K562 (cell line): ENCODE results near the gene NCOA6. TPM values are rescaled to one million over a fixed set of nuclear protein-coding genes. Genes with fewer than 3 reads are reported as not detected.

ENCODE experiments used
- ARID1B ChIP-seq: fragments of 450-650 bp; IDR thresholded peaks from 2 replicates; pipeline ENCODE4 v1.6.1; 2016; ENCODE audit warnings: antibody characterized with exemption, mild to moderate bottlenecking, inconsistent platforms
- C11orf30 ChIP-seq: fragments of 450-650 bp; IDR thresholded peaks from 2 replicates; pipeline ENCODE4 v1.6.1; 2016; ENCODE audit warnings: low read depth, mild to moderate bottlenecking
- CREBBP ChIP-seq: IDR thresholded peaks from one replicate; pipeline ENCODE4 v1.6.1; 2012; ENCODE audit warnings: low read depth, mild to moderate bottlenecking, control low read depth, inconsistent platforms, low read length
- DMBX1 ChIP-seq: fragments of 250-450 bp; sonication (Bioruptor Pico); IDR thresholded peaks from 2 replicates; pipeline ENCODE4 v1.8.0; 2022; ENCODE audit warnings: inconsistent platforms, mild to moderate bottlenecking, moderate library complexity, borderline replicate concordance
- EZH2 ChIP-seq: IDR thresholded peaks from 2 replicates; pipeline ENCODE4 v1.6.1; 2012; ENCODE audit warnings: low read depth, mild to moderate bottlenecking, inconsistent platforms, low read length, borderline replicate concordance
- FOXA1 ChIP-seq: fragments of 450-650 bp; IDR thresholded peaks from 2 replicates; pipeline ENCODE4 v1.6.1; 2016; ENCODE audit warnings: mild to moderate bottlenecking, borderline replicate concordance
- FOXA3 ChIP-seq, 2 experiments: fragments of 450-650 bp in 1 of 2; sonication (generic) in 1 of 2; formaldehyde crosslinking; IDR thresholded peaks in 1 of 2; conservative IDR thresholded peaks in 1 of 2; 2 replicates each; pipeline versions ENCODE4 v1.4.0 to v1.8.0; 2020 to 2022; ENCODE audit warnings: mild to moderate bottlenecking in 2 of 2, missing genetic modification reagents in 1 of 2
- HDAC1 ChIP-seq, 2 experiments: fragments of 450-650 bp; IDR thresholded peaks; 2 replicates each; pipeline ENCODE4 v1.6.1; 2016 to 2017; ENCODE audit warnings: inconsistent platforms in 1 of 2, mild to moderate bottlenecking in 1 of 2, moderate library complexity in 1 of 2
- NFE2 ChIP-seq: IDR thresholded peaks from 2 replicates; pipeline ENCODE4 v1.6.1; 2014; ENCODE audit warnings: antibody characterized with exemption, low read depth
- NFYB ChIP-seq: IDR thresholded peaks from 2 replicates; pipeline ENCODE4 v1.6.1; 2011; ENCODE audit warnings: mild to moderate bottlenecking, moderate library complexity; ENCODE audit not compliant: insufficient read length; ENCODE audit errors: extremely low read depth
- NUFIP1 ChIP-seq: fragments of 450-650 bp; IDR thresholded peaks from 2 replicates; pipeline ENCODE4 v1.6.1; 2018; ENCODE audit not compliant: partially characterized antibody
- PML ChIP-seq: IDR thresholded peaks from 2 replicates; pipeline ENCODE4 v1.6.1; 2012; ENCODE audit warnings: low read length, inconsistent platforms
- RAD21 ChIP-seq, 2 experiments: fragments of 250-450 bp in 1 of 2; fragments of 450-650 bp in 1 of 2; sonication (Bioruptor Pico) in 1 of 2; formaldehyde crosslinking in 1 of 2; IDR thresholded peaks in 1 of 2; conservative IDR thresholded peaks in 1 of 2; 2 replicates each; pipeline versions ENCODE4 v1.4.0 to v1.8.0; 2020 to 2022; ENCODE audit warnings: mild to moderate bottlenecking in 2 of 2, moderate library complexity in 1 of 2
- SOX6 ChIP-seq: fragments of 450-650 bp; IDR thresholded peaks from 2 replicates; pipeline ENCODE4 v1.6.1; 2014; ENCODE audit warnings: mild to moderate bottlenecking
- XRCC5 ChIP-seq: fragments of 200-400 bp; formaldehyde crosslinking; IDR thresholded peaks from 2 replicates; pipeline ENCODE4 v1.6.1; 2017; ENCODE audit warnings: low read depth, mild to moderate bottlenecking, low read length
- ZEB2 ChIP-seq: fragments of 450-650 bp; IDR thresholded peaks from 2 replicates; pipeline ENCODE4 v1.6.1; 2016
- ZFPM2 ChIP-seq: fragments of 250-450 bp; sonication (Bioruptor Pico); IDR thresholded peaks from 2 replicates; pipeline ENCODE4 v1.5.1; 2022; ENCODE audit warnings: mild to moderate bottlenecking
- ZNF24 ChIP-seq: fragments of 450-650 bp; IDR thresholded peaks from 2 replicates; pipeline ENCODE4 v1.6.1; 2016
- ZNF717 ChIP-seq: fragments of 250-450 bp; sonication (Bioruptor Pico); IDR thresholded peaks from 2 replicates; pipeline ENCODE4 v1.5.0; 2021
- polyA plus RNA-seq, 8 experiments: library from polyadenylated mRNA; depleted of rRNA in 4 of 8; stranded (reverse) in 5 of 8; unstranded in 3 of 8; fragments of >200 nt; fragmentation: Nextera tagmentation in 2 of 8; fragmentation: Illumina TruSeq in 1 of 8; extraction: Ambion mirVana in 2 of 8; extraction: Trizol in 1 of 8; gene quantifications; 2 replicates each; pipeline versions ENCODE4 v1.2.1 to v1.2.3, GENCODE V29; 2011 to 2014; ENCODE audit warnings: inconsistent platforms in 1 of 8, missing spikeins in 1 of 8
- total RNA-seq, 7 experiments: library from RNA; depleted of rRNA in 6 of 7; stranded (reverse); fragments of >200 nt in 6 of 7; fragmentation: Illumina TruSeq in 2 of 7; extraction: Trizol in 2 of 7; gene quantifications; 2 replicates each; pipeline versions ENCODE4 v1.2.1 to v1.2.3, GENCODE V29; 2011 to 2021; ENCODE audit warnings: low replicate concordance in 1 of 7
- TF ChIP-seq, protein P1 (sequence below): fragments of 450-650 bp; IDR thresholded peaks from 2 replicates; pipeline ENCODE4 v1.6.1; 2016; ENCODE audit warnings: antibody characterized with exemption
- TF ChIP-seq, protein P2 (sequence below): fragments of 450-650 bp; IDR thresholded peaks from 2 replicates; pipeline ENCODE4 v1.6.1; 2017; ENCODE audit warnings: antibody characterized with exemption, mild to moderate bottlenecking
- TF ChIP-seq, protein P3 (sequence below): fragments of 450-650 bp; IDR thresholded peaks from one replicate; pipeline ENCODE4 v1.6.1; 2018; ENCODE audit warnings: mild to moderate bottlenecking, moderate library complexity; ENCODE audit not compliant: partially characterized antibody

Gene NCOA6
- total and polyA plus RNA-seq, 9 of the 15 experiments (the other 6 are each of a cell fraction or from before 2014, with no cell fraction given), result 6.1 to 25.0 (median 9.5) TPM

DNA sequence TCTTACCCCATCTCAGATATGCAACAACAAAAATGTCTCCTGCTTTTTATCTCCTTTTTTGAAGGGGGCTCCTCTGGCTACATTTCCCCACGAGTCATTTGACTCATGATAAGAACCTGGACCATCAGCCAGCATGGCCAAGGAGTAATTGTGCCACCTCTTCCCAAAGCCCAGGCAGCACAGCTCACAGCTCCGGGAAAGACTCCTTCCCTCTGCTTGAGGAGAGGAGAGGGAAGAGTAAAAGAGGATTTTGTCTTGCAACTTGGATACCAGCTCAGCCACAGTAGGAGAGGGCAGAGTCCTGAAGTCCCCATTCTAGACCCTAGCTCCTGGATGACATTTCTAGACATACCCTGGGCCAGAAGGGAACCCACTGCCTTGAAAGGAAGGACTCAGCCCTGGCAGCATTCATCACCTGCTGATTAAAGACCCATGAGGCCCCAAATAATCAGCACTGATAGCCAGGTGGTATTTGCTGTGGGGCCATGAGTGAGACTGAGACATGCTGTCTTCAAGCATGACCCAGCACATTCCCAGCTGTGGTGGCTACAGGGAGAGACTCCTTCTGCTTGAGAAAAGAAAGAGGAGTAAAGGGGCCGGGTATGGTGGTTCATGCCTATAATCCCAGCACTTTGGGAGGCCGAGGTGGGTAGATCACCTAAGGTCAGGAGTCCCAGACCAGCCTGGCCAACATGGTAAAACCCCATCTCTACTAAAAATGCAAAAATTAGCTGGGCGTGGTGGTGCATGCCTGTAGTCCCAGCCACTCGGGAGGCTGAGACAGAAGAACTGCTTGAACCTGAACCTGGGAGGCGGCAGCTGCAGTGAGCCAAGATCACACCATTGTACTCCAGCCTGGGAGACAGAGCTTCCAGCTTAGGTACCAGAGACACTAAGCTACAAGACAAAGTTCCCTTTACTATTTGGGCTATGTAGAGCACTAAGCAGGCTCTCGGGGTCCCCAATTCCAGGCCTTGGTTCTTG is 28.1 kb downstream of the NCOA6 start (continued):
- peak; percentile 32; the same call in 1 of the 2 replicates for TF ChIP-seq ZEB2
- TF ChIP-seq RAD21 (CRISPR knock-in tag; conservative IDR thresholded peaks at IDR 0.05 in 1 of 2, IDR thresholded peaks at IDR 0.05 in 1 of 2), result no peak
- no peak for TF ChIP-seq CREBBP
- TF ChIP-seq, protein P1, sequence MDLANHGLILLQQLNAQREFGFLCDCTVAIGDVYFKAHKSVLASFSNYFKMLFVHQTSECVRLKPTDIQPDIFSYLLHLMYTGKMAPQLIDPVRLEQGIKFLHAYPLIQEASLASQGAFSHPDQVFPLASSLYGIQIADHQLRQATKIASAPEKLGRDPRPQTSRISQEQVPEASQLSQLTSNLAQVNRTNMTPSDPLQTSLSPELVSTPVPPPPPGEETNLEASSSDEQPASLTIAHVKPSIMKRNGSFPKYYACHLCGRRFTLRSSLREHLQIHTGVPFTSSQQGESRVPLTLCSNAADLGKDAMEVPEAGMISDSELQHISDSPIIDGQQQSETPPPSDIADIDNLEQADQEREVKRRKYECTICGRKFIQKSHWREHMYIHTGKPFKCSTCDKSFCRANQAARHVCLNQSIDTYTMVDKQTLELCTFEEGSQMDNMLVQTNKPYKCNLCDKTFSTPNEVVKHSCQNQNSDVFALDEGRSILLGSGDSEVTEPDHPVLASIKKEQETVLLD, result no peak
- no peak; a peak in 1 of 4 replicates for TF ChIP-seq HDAC1 (IDR thresholded peaks at IDR 0.05)
- TF ChIP-seq, protein P2, sequence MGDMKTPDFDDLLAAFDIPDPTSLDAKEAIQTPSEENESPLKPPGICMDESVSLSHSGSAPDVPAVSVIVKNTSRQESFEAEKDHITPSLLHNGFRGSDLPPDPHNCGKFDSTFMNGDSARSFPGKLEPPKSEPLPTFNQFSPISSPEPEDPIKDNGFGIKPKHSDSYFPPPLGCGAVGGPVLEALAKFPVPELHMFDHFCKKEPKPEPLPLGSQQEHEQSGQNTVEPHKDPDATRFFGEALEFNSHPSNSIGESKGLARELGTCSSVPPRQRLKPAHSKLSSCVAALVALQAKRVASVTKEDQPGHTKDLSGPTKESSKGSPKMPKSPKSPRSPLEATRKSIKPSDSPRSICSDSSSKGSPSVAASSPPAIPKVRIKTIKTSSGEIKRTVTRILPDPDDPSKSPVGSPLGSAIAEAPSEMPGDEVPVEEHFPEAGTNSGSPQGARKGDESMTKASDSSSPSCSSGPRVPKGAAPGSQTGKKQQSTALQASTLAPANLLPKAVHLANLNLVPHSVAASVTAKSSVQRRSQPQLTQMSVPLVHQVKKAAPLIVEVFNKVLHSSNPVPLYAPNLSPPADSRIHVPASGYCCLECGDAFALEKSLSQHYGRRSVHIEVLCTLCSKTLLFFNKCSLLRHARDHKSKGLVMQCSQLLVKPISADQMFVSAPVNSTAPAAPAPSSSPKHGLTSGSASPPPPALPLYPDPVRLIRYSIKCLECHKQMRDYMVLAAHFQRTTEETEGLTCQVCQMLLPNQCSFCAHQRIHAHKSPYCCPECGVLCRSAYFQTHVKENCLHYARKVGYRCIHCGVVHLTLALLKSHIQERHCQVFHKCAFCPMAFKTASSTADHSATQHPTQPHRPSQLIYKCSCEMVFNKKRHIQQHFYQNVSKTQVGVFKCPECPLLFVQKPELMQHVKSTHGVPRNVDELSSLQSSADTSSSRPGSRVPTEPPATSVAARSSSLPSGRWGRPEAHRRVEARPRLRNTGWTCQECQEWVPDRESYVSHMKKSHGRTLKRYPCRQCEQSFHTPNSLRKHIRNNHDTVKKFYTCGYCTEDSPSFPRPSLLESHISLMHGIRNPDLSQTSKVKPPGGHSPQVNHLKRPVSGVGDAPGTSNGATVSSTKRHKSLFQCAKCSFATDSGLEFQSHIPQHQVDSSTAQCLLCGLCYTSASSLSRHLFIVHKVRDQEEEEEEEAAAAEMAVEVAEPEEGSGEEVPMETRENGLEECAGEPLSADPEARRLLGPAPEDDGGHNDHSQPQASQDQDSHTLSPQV, result 0 out of 2 replicates have a peak, but pooled peaks have one; percentile 49
- no peak for TF ChIP-seq EZH2
- no peak for TF ChIP-seq ZNF24
- TF ChIP-seq XRCC5, result no peak
- no peak for TF ChIP-seq DMBX1
- no peak for TF ChIP-seq NUFIP1
- TF ChIP-seq ZFPM2 (CRISPR knock-in tag), result no peak
- TF ChIP-seq, protein P3, sequence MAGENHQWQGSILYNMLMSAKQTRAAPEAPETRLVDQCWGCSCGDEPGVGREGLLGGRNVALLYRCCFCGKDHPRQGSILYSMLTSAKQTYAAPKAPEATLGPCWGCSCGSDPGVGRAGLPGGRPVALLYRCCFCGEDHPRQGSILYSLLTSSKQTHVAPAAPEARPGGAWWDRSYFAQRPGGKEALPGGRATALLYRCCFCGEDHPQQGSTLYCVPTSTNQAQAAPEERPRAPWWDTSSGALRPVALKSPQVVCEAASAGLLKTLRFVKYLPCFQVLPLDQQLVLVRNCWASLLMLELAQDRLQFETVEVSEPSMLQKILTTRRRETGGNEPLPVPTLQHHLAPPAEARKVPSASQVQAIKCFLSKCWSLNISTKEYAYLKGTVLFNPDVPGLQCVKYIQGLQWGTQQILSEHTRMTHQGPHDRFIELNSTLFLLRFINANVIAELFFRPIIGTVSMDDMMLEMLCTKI, result no peak
- TF ChIP-seq PML, result no peak
- no peak for TF ChIP-seq FOXA3 (CRISPR knock-in tag; conservative IDR thresholded peaks at IDR 0.05 in 1 of 2, IDR thresholded peaks at IDR 0.05 in 1 of 2)
- TF ChIP-seq NFYB, result no peak
- TF ChIP-seq FOXA1, result no peak
- peak; percentile 70 for TF ChIP-seq ARID1B
- TF ChIP-seq NFE2, result peak; percentile 95
- no peak for TF ChIP-seq SOX6
- TF ChIP-seq ZNF717 (CRISPR knock-in tag), result no peak
- peak; percentile 90 for TF ChIP-seq C11orf30
